ENCODE results near the gene USP24. TPM values are rescaled to one million over a fixed set of nuclear protein-coding genes. Genes with fewer than 3 reads are reported as not detected.

USP24 gene
- total RNA-seq, 4 donors from 2014 or later: 27.7 to 84.0 (median 30.2) TPM

DNA sequence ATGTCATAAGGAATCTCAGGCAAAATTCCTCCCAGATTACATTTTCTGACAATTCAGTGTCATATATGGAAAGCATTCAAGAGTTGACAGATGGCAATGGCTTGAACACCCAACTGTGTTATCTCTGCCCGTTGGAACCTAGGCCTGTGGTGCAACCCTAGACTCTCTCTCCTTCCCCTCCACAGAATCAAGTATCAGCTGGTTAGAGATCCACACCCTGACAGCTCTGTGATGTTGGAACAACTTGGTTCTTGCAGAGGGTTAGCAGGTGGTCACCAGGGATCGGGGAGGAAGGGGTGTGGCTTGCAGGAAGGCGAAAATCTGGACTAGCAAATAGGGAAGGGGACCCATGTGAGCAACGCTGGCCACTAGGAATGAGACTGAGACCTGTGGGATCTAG is 149.5 kb downstream of the USP24 start:
- DNase-seq (ENCODE audit: low spot score in 2 of 2): no peak
- Histone ChIP-seq H3K27ac (no peak overlapping the region), H3K27me3 (no peaks in the 10 kb centered on the region), H3K9me3 (no peaks in the 10 kb centered on the region), H3K4me1 (peaks cover 17% of the 10 kb centered on the region), H3K36me3 (peaks cover 38% of the 10 kb centered on the region), H3K4me3 (no peak overlapping the region)
- 84% methylated on average over 4 of the region's 4 CpGs for WGBS
- no peak for TF ChIP-seq POLR2A (IDR thresholded peaks at IDR 0.05)
- TF ChIP-seq POLR2AphosphoS5 (IDR thresholded peaks at IDR 0.05): no peak
- TF ChIP-seq, protein P1, sequence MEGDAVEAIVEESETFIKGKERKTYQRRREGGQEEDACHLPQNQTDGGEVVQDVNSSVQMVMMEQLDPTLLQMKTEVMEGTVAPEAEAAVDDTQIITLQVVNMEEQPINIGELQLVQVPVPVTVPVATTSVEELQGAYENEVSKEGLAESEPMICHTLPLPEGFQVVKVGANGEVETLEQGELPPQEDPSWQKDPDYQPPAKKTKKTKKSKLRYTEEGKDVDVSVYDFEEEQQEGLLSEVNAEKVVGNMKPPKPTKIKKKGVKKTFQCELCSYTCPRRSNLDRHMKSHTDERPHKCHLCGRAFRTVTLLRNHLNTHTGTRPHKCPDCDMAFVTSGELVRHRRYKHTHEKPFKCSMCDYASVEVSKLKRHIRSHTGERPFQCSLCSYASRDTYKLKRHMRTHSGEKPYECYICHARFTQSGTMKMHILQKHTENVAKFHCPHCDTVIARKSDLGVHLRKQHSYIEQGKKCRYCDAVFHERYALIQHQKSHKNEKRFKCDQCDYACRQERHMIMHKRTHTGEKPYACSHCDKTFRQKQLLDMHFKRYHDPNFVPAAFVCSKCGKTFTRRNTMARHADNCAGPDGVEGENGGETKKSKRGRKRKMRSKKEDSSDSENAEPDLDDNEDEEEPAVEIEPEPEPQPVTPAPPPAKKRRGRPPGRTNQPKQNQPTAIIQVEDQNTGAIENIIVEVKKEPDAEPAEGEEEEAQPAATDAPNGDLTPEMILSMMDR (IDR thresholded peaks at IDR 0.05): no peak
- no peak for TF ChIP-seq EP300 (IDR thresholded peaks at IDR 0.05)

DNA sequence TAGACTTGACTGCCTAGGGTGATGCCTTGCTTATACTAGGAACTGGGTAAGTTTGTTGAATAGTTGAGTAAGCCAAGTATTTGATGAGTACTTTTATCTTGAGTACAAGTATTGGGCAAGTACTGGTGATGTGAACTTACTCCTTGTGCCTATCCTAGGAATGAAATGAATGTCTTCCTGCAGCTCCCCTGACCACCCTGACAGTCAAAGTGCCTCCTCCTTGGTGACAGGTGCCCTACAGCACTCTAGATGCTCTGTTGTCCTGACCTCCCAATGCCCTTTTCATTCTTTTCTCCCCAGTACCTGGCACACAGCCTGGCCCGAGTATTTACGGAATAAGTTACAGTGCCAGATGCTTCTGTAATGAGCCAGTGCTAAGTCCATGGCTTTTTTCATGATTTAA is 150.3 kb downstream of the USP24 start:
- Histone ChIP-seq H3K36me3 (peaks cover 30% of the 10 kb centered on the region), H3K4me1 (peaks cover 17% of the 10 kb centered on the region), H3K27me3 (no peaks in the 10 kb centered on the region), H3K9me3 (no peaks in the 10 kb centered on the region), H3K4me3 (no peak overlapping the region), H3K27ac (no peak overlapping the region)
- no peak for DNase-seq (ENCODE audit: low spot score in 2 of 2)
- TF ChIP-seq POLR2AphosphoS5 (IDR thresholded peaks at IDR 0.05) (no peak), EP300 (IDR thresholded peaks at IDR 0.05) (peak; percentile 27), POLR2A (IDR thresholded peaks at IDR 0.05) (no peak)
- TF ChIP-seq, protein P1 (IDR thresholded peaks at IDR 0.05): no peak
- 25% methylated on average over 2 of the region's 2 CpGs for WGBS

DNA sequence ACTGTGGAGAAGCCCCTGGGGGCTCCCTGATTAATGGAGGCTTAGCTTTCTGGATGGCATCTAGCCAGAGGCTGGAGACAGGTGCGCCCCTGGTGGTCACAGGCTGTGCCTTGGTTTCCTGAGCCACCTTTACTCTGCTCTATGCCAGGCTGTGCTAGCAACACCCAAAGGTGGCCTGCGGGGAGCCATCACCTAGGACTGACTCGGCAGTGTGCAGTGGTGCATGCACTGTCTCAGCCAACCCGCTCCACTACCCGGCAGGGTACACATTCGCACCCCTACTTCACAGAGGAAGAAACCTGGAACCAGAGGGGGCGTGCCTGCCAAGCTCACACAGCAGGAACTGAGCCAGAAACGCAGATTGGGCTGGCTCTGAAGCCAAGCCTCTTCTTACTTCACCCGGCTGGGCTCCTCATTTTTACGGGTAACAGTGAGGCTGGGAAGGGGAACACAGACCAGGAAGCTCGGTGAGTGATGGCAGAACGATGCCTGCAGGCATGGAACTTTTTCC is 151.0 kb downstream of the USP24 start:
- TF ChIP-seq POLR2AphosphoS5 (IDR thresholded peaks at IDR 0.05) (no peak), EP300 (IDR thresholded peaks at IDR 0.05) (no peak), POLR2A (IDR thresholded peaks at IDR 0.05) (no peak)
- TF ChIP-seq, protein P1 (IDR thresholded peaks at IDR 0.05): peak in 1 of 2 donors; percentile 15
- Histone ChIP-seq H3K27me3 (no peaks in the 10 kb centered on the region), H3K4me3 (no peak overlapping the region), H3K9me3 (no peaks in the 10 kb centered on the region), H3K36me3 (peaks cover 23% of the 10 kb centered on the region), H3K4me1 (peaks cover 17% of the 10 kb centered on the region), H3K27ac (no peak overlapping the region)
- WGBS: 25% methylated on average over 7 of the region's 12 CpGs
- no peak for DNase-seq (ENCODE audit: low spot score in 2 of 2)

DNA sequence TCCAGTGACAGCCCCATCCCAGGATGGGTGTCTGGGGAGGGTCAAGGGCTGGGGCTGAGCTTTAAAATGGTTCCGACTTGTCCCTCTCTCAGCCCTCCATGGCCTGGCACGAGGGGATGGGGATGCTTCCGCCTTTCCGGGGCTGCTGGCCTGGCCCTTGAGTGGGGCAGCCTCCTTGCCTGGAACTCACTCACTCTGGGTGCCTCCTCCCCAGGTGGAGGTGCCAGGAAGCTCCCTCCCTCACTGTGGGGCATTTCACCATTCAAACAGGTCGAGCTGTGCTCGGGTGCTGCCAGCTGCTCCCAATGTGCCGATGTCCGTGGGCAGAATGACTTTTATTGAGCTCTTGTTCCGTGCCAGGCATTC is 151.6 kb downstream of the USP24 start:
- 29% methylated on average over 5 of the region's 9 CpGs for WGBS
- no peaks in the 10 kb centered on the region for H3K9me3 ChIP-seq
- TF ChIP-seq POLR2AphosphoS5 (IDR thresholded peaks at IDR 0.05) (no peak), EP300 (IDR thresholded peaks at IDR 0.05) (no peak), POLR2A (IDR thresholded peaks at IDR 0.05) (no peak)
- TF ChIP-seq, protein P1 (IDR thresholded peaks at IDR 0.05): no peak

DNA sequence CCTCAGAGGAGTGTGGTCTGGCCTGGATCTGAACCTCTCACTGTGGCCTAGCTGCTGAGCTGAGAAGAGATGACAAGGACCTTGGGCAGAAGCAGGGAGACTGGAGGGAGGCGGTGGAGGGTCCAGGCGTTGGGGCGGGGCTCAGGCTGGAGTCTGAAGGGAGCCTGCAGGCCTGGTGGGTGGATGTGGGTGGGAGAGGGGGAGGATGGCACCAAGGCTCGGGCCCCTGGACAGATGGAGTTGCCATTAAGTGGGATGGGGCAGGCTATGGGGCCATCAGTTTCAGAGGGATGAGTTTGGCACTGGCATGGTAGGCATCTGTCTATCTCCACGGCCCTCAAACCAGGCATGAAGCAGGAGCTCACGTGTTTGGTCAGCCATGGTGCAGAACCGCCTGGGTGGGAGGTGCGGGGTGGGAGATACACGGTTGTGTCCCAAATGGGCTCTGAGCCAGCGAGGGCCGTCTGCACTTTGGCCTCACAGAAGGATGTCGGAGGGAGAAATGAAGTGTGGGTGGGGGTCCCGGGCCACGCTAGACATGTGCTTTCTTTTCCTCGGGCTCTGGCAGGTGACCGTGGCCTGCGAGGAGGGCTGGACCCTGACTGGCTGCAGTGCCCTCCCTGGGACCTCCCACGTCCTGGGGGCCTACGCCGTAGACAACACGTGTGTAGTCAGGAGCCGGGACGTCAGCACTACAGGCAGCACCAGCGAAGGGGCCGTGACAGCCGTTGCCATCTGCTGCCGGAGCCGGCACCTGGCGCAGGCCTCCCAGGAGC is 152.2 kb downstream of the USP24 start:
- H3K4me1 ChIP-seq: peaks cover 17% of the 10 kb centered on the region
- WGBS: 90% methylated on average over 12 of the region's 29 CpGs
- peaks cover 12% of the 10 kb centered on the region for H3K36me3 ChIP-seq
- DNase-seq (ENCODE audit: low spot score in 2 of 2): no peak
- H3K27ac ChIP-seq: no peak overlapping the region
- H3K4me3 ChIP-seq: no peak overlapping the region
- no peaks in the 10 kb centered on the region for H3K27me3 ChIP-seq
- no peak for TF ChIP-seq POLR2A (IDR thresholded peaks at IDR 0.05)
- no peak for TF ChIP-seq EP300 (IDR thresholded peaks at IDR 0.05)
- no peak for TF ChIP-seq POLR2AphosphoS5 (IDR thresholded peaks at IDR 0.05)
- no peaks in the 10 kb centered on the region for H3K9me3 ChIP-seq

More for the DNA sequence above, 151.6 kb downstream of the USP24 start:
- Histone ChIP-seq H3K27me3 (no peaks in the 10 kb centered on the region), H3K4me3 (no peak overlapping the region), H3K27ac (no peak overlapping the region), H3K36me3 (peaks cover 17% of the 10 kb centered on the region), H3K4me1 (peaks cover 17% of the 10 kb centered on the region)
- DNase-seq (ENCODE audit: low spot score in 2 of 2): no peak
